ENCODE results near the gene GAL3ST3.

GRCh38 chr11:66081505-66081904, 32.5 kb upstream of the GAL3ST3 start:
- TF ChIP-seq, protein P1, sequence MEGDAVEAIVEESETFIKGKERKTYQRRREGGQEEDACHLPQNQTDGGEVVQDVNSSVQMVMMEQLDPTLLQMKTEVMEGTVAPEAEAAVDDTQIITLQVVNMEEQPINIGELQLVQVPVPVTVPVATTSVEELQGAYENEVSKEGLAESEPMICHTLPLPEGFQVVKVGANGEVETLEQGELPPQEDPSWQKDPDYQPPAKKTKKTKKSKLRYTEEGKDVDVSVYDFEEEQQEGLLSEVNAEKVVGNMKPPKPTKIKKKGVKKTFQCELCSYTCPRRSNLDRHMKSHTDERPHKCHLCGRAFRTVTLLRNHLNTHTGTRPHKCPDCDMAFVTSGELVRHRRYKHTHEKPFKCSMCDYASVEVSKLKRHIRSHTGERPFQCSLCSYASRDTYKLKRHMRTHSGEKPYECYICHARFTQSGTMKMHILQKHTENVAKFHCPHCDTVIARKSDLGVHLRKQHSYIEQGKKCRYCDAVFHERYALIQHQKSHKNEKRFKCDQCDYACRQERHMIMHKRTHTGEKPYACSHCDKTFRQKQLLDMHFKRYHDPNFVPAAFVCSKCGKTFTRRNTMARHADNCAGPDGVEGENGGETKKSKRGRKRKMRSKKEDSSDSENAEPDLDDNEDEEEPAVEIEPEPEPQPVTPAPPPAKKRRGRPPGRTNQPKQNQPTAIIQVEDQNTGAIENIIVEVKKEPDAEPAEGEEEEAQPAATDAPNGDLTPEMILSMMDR (conservative IDR thresholded peaks at IDR 0.05 in 1 of 2, IDR thresholded peaks at IDR 0.05 in 1 of 2; ENCODE audit: extremely low read depth in 1 of 2, insufficient read depth in 1 of 2, low read depth in 1 of 2, low read length in 2 of 2) = no peak
- no peak for TF ChIP-seq EZH2 (IDR thresholded peaks at IDR 0.05; ENCODE audit: borderline replicate concordance, low read length)

Data from mammary epithelial cell (primary cell).